Activated naive CD4-positive, alpha-beta T cell treated with anti-CD3 and anti-CD28 coated beads, Interleukin-2, amount 10 ng/mL, durations not matched to agents 7 days and 5 days (primary cell): ENCODE measurements around the gene CELF4.

Experiments
- CTCF ChIA-PET: fragments of 350-600 bp; sonication (Branson Sonifier 250); formaldehyde crosslinking; loops from one replicate; lab custom pipeline; 2021; ENCODE audit warnings: antibody characterized with exemption; lab: Charles Lee
- DNase-seq: peaks from one replicate; pipeline ENCODE4 v3.0.0-alpha.2; 2020
- H3K27ac Mint-ChIP-seq: one replicate; pipeline ENCODE4 v1.8.0; 2021; ENCODE audit warnings: mild to moderate bottlenecking, moderate library complexity, mixed read lengths
- H3K27me3 Mint-ChIP-seq: one replicate; pipeline ENCODE4 v1.8.0; 2021; ENCODE audit warnings: mild to moderate bottlenecking, mixed read lengths
- H3K36me3 Mint-ChIP-seq: one replicate; pipeline ENCODE4 v1.8.0; 2021; ENCODE audit warnings: mixed read lengths
- H3K4me1 Mint-ChIP-seq: one replicate; pipeline ENCODE4 v1.8.0; 2021; ENCODE audit warnings: mixed read lengths
- H3K4me3 Mint-ChIP-seq: one replicate; pipeline ENCODE4 v1.8.0; 2021; ENCODE audit warnings: mild to moderate bottlenecking, moderate library complexity, mixed read lengths
- H3K9me3 Mint-ChIP-seq: one replicate; pipeline ENCODE4 v1.8.0; 2021; ENCODE audit warnings: mixed read lengths

The CELF4 gene

GRCh38 chr18:37438417-37439180 is 127.0 kb downstream of the CELF4 start:
- H3K4me1 Mint-ChIP-seq: no peaks in the 10 kb centered on the region
- no peaks in the 10 kb centered on the region for H3K9me3 Mint-ChIP-seq
- H3K4me3 Mint-ChIP-seq: no peak overlapping the region
- no peak for DNase-seq
- H3K27me3 Mint-ChIP-seq: peaks cover 9% of the 10 kb centered on the region
- CTCF ChIA-PET: no interaction called here
- H3K27ac Mint-ChIP-seq: no peak overlapping the region
- no peaks in the 10 kb centered on the region for H3K36me3 Mint-ChIP-seq

GRCh38 chr18:37435996-37436395 is 129.6 kb downstream of the CELF4 start:
- CTCF ChIA-PET: no interaction called here
- Mint-ChIP-seq H3K9me3 (no peaks in the 10 kb centered on the region), H3K4me3 (no peak overlapping the region), H3K36me3 (no peaks in the 10 kb centered on the region), H3K27ac (no peak overlapping the region), H3K4me1 (no peaks in the 10 kb centered on the region), H3K27me3 (peaks cover 6% of the 10 kb centered on the region)
- DNase-seq: no peak

- DNase-seq: no peak
- Mint-ChIP-seq H3K36me3 (no peaks in the 10 kb centered on the region), H3K9me3 (no peaks in the 10 kb centered on the region), H3K27ac (no peak overlapping the region), H3K4me1 (no peaks in the 10 kb centered on the region), H3K4me3 (no peak overlapping the region), H3K27me3 (peaks cover 6% of the 10 kb centered on the region)
- CTCF ChIA-PET: no interaction called here
Observed at GRCh38 chr18:37435150-37435867, 130.3 kb downstream of the CELF4 start.

- H3K27me3 Mint-ChIP-seq: peaks cover 6% of the 10 kb centered on the region
- no peaks in the 10 kb centered on the region for H3K9me3 Mint-ChIP-seq
- H3K4me1 Mint-ChIP-seq: no peaks in the 10 kb centered on the region
- DNase-seq: no peak
- CTCF ChIA-PET: interaction anchor here (0.6 kb wide), 1 partner anchor 91 kb away, joined by 3 read pairs; no protein-coding TSS in a partner anchor
- H3K36me3 Mint-ChIP-seq: no peaks in the 10 kb centered on the region
- no peak overlapping the region for H3K27ac Mint-ChIP-seq
- H3K4me3 Mint-ChIP-seq: no peak overlapping the region
Observed at GRCh38 chr18:37434161-37434860, 131.3 kb downstream of the CELF4 start.

GRCh38 chr18:37432436-37433195 is 133.0 kb downstream of the CELF4 start:
- Mint-ChIP-seq H3K36me3 (no peaks in the 10 kb centered on the region), H3K27ac (no peak overlapping the region), H3K4me1 (no peaks in the 10 kb centered on the region), H3K27me3 (peaks cover 6% of the 10 kb centered on the region), H3K9me3 (no peaks in the 10 kb centered on the region), H3K4me3 (no peak overlapping the region)
- CTCF ChIA-PET: interaction anchor here (0.7 to 1.0 kb wide), 2 partner anchors 45 to 46 kb away, joined by 3 read pairs; no protein-coding TSS in a partner anchor
- DNase-seq: no peak

GRCh38 chr18:37430357-37431076 is 135.1 kb downstream of the CELF4 start:
- H3K4me3 Mint-ChIP-seq: no peak overlapping the region
- H3K4me1 Mint-ChIP-seq: no peaks in the 10 kb centered on the region
- CTCF ChIA-PET: no interaction called here
- no peaks in the 10 kb centered on the region for H3K36me3 Mint-ChIP-seq
- H3K27ac Mint-ChIP-seq: no peak overlapping the region
- H3K9me3 Mint-ChIP-seq: no peaks in the 10 kb centered on the region
- peaks cover 1% of the 10 kb centered on the region for H3K27me3 Mint-ChIP-seq
- DNase-seq: no peak

GRCh38 chr18:37429791-37430190 is 135.8 kb downstream of the CELF4 start:
- Mint-ChIP-seq H3K36me3 (no peaks in the 10 kb centered on the region), H3K27ac (no peak overlapping the region), H3K27me3 (no peaks in the 10 kb centered on the region), H3K4me3 (no peak overlapping the region), H3K9me3 (no peaks in the 10 kb centered on the region), H3K4me1 (no peaks in the 10 kb centered on the region)
- CTCF ChIA-PET: no interaction called here
- no peak for DNase-seq

- H3K27me3 Mint-ChIP-seq: no peaks in the 10 kb centered on the region
- no peak overlapping the region for H3K4me3 Mint-ChIP-seq
- H3K36me3 Mint-ChIP-seq: no peaks in the 10 kb centered on the region
- CTCF ChIA-PET: no interaction called here
- DNase-seq: no peak
- H3K9me3 Mint-ChIP-seq: no peaks in the 10 kb centered on the region
- H3K27ac Mint-ChIP-seq: no peak overlapping the region
- H3K4me1 Mint-ChIP-seq: no peaks in the 10 kb centered on the region
Observed at GRCh38 chr18:37428288-37428974, 137.2 kb downstream of the CELF4 start.

- no peak for DNase-seq
- H3K4me1 Mint-ChIP-seq: no peaks in the 10 kb centered on the region
- no peak overlapping the region for H3K27ac Mint-ChIP-seq
- CTCF ChIA-PET: no interaction called here
- H3K27me3 Mint-ChIP-seq: no peaks in the 10 kb centered on the region
- no peak overlapping the region for H3K4me3 Mint-ChIP-seq
- no peaks in the 10 kb centered on the region for H3K9me3 Mint-ChIP-seq
- H3K36me3 Mint-ChIP-seq: no peaks in the 10 kb centered on the region
Observed at GRCh38 chr18:37426586-37426985, 139.0 kb downstream of the CELF4 start.

- Mint-ChIP-seq H3K4me1 (no peaks in the 10 kb centered on the region), H3K4me3 (no peak overlapping the region), H3K27ac (no peak overlapping the region), H3K9me3 (no peaks in the 10 kb centered on the region), H3K36me3 (no peaks in the 10 kb centered on the region), H3K27me3 (no peaks in the 10 kb centered on the region)
- CTCF ChIA-PET: interaction anchor here (0.7 kb wide), 1 partner anchor 52 kb away, joined by 3 read pairs; no protein-coding TSS in a partner anchor
- no peak for DNase-seq
Observed at GRCh38 chr18:37425222-37425621, 140.4 kb downstream of the CELF4 start.

GRCh38 chr18:37424507-37424906 is 141.1 kb downstream of the CELF4 start:
- DNase-seq: no peak
- Mint-ChIP-seq H3K27me3 (no peaks in the 10 kb centered on the region), H3K4me3 (no peak overlapping the region), H3K4me1 (no peaks in the 10 kb centered on the region), H3K27ac (no peak overlapping the region), H3K9me3 (no peaks in the 10 kb centered on the region), H3K36me3 (no peaks in the 10 kb centered on the region)
- CTCF ChIA-PET: no interaction called here

GRCh38 chr18:37422596-37422995 is 143.0 kb downstream of the CELF4 start:
- Mint-ChIP-seq H3K4me1 (no peaks in the 10 kb centered on the region), H3K27ac (no peak overlapping the region), H3K9me3 (no peaks in the 10 kb centered on the region), H3K4me3 (no peak overlapping the region), H3K27me3 (no peaks in the 10 kb centered on the region), H3K36me3 (no peaks in the 10 kb centered on the region)
- DNase-seq: no peak
- CTCF ChIA-PET: no interaction called here

- H3K4me1 Mint-ChIP-seq: no peaks in the 10 kb centered on the region
- no peaks in the 10 kb centered on the region for H3K36me3 Mint-ChIP-seq
- no peaks in the 10 kb centered on the region for H3K9me3 Mint-ChIP-seq
- CTCF ChIA-PET: no interaction called here
- no peak overlapping the region for H3K4me3 Mint-ChIP-seq
- no peak overlapping the region for H3K27ac Mint-ChIP-seq
- DNase-seq: no peak
- no peaks in the 10 kb centered on the region for H3K27me3 Mint-ChIP-seq
Observed at GRCh38 chr18:37422116-37422515, 143.5 kb downstream of the CELF4 start.
